ENCODE results near the gene MYCBP.

DNA sequence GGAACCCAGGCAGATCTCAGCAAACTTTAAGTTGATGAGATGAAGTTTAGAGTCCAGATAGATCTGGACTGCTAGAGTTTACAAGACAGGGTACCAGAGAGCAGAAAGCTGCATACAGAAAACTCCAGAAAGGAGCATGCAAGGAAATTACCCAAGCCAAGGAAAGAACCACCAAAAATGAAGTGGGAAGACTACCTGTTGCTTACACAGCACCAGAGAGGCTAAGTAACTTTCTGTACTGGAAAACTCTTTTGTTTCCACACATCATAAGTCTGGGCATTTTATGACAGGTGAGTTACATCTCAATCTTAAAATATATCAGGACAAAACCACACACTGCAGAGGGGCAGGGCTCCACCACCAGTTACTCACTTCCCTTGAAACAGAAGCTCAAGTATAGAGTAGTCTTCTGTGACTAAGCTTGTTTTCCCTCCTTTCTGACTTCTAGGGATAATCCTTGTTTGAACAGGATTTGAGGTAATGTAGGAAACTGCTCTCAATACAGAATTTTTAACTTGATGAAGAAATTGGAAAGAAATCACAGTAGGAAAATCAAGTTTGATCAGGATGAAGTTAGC lies 25.6 kb upstream of the MYCBP start:
- no peak for TF ChIP-seq POLR2A (IDR thresholded peaks at IDR 0.05)
- TF ChIP-seq, protein P1, sequence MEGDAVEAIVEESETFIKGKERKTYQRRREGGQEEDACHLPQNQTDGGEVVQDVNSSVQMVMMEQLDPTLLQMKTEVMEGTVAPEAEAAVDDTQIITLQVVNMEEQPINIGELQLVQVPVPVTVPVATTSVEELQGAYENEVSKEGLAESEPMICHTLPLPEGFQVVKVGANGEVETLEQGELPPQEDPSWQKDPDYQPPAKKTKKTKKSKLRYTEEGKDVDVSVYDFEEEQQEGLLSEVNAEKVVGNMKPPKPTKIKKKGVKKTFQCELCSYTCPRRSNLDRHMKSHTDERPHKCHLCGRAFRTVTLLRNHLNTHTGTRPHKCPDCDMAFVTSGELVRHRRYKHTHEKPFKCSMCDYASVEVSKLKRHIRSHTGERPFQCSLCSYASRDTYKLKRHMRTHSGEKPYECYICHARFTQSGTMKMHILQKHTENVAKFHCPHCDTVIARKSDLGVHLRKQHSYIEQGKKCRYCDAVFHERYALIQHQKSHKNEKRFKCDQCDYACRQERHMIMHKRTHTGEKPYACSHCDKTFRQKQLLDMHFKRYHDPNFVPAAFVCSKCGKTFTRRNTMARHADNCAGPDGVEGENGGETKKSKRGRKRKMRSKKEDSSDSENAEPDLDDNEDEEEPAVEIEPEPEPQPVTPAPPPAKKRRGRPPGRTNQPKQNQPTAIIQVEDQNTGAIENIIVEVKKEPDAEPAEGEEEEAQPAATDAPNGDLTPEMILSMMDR (IDR thresholded peaks at IDR 0.05) = no peak
